HepG2 (cell line): ENCODE results near the gene PLA2R1. TPM values are rescaled to one million over a fixed set of nuclear protein-coding genes. Genes with fewer than 3 reads are reported as not detected.

Experiments
- EP300 ChIP-seq, 3 experiments: sonication (generic) in 1 of 3; formaldehyde crosslinking in 1 of 3; IDR thresholded peaks; 2 replicates each; pipeline versions ENCODE4 v1.5.1 to v1.6.1; 2011 to 2020; ENCODE audit warnings: low read depth in 2 of 3, low read length in 2 of 3, borderline replicate concordance in 1 of 3, improper control_type of control experiment in 1 of 3, mild to moderate bottlenecking in 1 of 3, missing genetic modification reagents in 1 of 3, moderate library complexity in 1 of 3
- HOXA3 ChIP-seq: sonication (generic); formaldehyde crosslinking; IDR thresholded peaks from 2 replicates; pipeline ENCODE4 v1.5.0; 2020; ENCODE audit warnings: missing genetic modification reagents
- KIAA2018 ChIP-seq: sonication (generic); formaldehyde crosslinking; IDR thresholded peaks from 2 replicates; pipeline ENCODE4 v1.5.0; 2020; ENCODE audit warnings: mild to moderate bottlenecking, missing genetic modification reagents, borderline replicate concordance
- MAZ ChIP-seq, 2 experiments: sonication (generic) in 1 of 2; formaldehyde crosslinking in 1 of 2; IDR thresholded peaks; 2 replicates each; pipeline versions ENCODE4 v1.5.0 to v1.6.1; 2012 to 2020; ENCODE audit warnings: low read depth in 2 of 2, mild to moderate bottlenecking in 2 of 2, borderline replicate concordance in 1 of 2, improper control_type of control experiment in 1 of 2, low read length in 1 of 2, missing genetic modification reagents in 1 of 2, moderate library complexity in 1 of 2
- NR2F6 ChIP-seq, 2 experiments: IDR thresholded peaks; 2 replicates each; pipeline ENCODE4 v1.6.1; 2016; ENCODE audit warnings: antibody characterized with exemption in 1 of 2, mild to moderate bottlenecking in 1 of 2
- TRIM22 ChIP-seq: fragments of 450-650 bp; IDR thresholded peaks from 2 replicates; pipeline ENCODE4 v1.6.1; 2017
- ZNF253 ChIP-seq: sonication (generic); formaldehyde crosslinking; IDR thresholded peaks from 2 replicates; pipeline ENCODE4 v1.8.0; 2022; ENCODE audit warnings: mild to moderate bottlenecking, missing genetic modification reagents, borderline replicate concordance
- ZNF30 ChIP-seq: sonication (generic); formaldehyde crosslinking; IDR thresholded peaks from 2 replicates; pipeline ENCODE4 v1.5.0; 2020; ENCODE audit warnings: mild to moderate bottlenecking, missing genetic modification reagents
- ZNF414 ChIP-seq: sonication (generic); formaldehyde crosslinking; IDR thresholded peaks from 2 replicates; pipeline ENCODE4 v1.5.0; 2020; ENCODE audit warnings: missing genetic modification reagents
- ZNF430 ChIP-seq: sonication (generic); formaldehyde crosslinking; IDR thresholded peaks from 2 replicates; pipeline ENCODE4 v1.9.0; 2021; ENCODE audit warnings: mild to moderate bottlenecking, missing genetic modification reagents
- ZNF792 ChIP-seq: IDR thresholded peaks from 2 replicates; pipeline ENCODE4 v1.6.1; 2016
- polyA plus RNA-seq, 8 experiments: library from polyadenylated mRNA; depleted of rRNA in 3 of 8; stranded (reverse) in 7 of 8; unstranded in 1 of 8; fragments of >200 nt; fragmentation: Illumina TruSeq in 4 of 8; extraction: Trizol in 4 of 8; gene quantifications; 2 replicates each; pipeline versions ENCODE4 v1.2.1 to v1.2.3, GENCODE V29; 2011 to 2016; ENCODE audit warnings: low read depth in 4 of 8, missing spikeins in 1 of 8, mixed read lengths in 1 of 8; ENCODE audit not compliant: insufficient read depth in 1 of 8
- total RNA-seq, 5 experiments: library from RNA; depleted of rRNA; stranded (reverse); fragments of >200 nt; fragmentation: Illumina TruSeq; extraction: Trizol; gene quantifications; 2 replicates each; pipeline ENCODE4 v1.2.3, GENCODE V29; 2016; ENCODE audit warnings: low read depth in 1 of 5
- TF ChIP-seq, protein P1 (sequence below): sonication (generic); formaldehyde crosslinking; IDR thresholded peaks from 2 replicates; pipeline ENCODE4 v1.4.0; 2020; ENCODE audit warnings: low read depth, missing genetic modification reagents

PLA2R1 gene
- total and polyA plus RNA-seq, 2 of the 13 experiments (the other 11 are each of a cell fraction or from before 2014, with no cell fraction given) = not detected

DNA sequence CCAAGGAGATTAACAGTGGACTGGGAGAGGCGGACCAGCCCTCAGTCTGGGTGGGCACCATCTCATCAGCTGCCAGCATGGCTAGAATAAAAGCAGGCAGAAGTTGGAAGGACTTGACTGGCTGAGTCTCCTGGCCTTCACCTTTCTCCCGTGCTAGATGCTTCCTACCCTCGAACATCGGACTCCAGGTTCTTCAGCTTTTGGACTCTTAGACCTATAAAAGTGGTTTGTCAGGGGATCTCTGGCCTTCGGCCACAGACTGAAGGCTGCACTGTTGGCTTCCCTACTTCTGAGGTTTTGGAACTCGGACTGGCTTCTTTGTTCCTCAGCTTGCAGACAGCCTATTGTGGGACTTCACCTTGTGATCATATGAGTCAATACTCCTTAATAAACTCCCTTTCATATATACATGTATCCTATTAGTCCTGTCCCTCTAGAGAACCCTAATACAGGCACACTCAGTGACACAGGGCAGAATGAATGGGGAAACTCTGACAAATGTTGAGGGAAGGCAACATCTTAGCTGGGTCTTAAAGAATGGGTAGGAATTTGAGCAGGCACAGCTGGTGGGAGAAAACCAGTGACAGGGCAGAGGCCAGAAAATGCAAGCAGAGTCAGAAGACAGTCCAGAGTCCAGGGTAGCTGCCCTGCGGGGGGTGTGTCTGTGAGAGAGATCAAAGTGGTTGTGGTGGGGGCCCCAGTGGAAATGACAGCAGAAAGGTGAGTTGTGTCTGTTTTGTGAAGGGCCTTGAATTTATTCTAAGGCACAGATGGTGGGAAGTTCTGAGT lies 156.3 kb downstream of the PLA2R1 start (continued):
- TF ChIP-seq KIAA2018 (CRISPR knock-in tag) = no peak
- TF ChIP-seq MAZ (IDR thresholded peaks at IDR 0.05; ENCODE audit: borderline replicate concordance, low read depth, low read length) = peak; percentile 39; the same call in 1 of the 2 replicates
- no peak for TF ChIP-seq MAZ (CRISPR knock-in tag; IDR thresholded peaks at IDR 0.05; ENCODE audit: low read depth)
- TF ChIP-seq, protein P1, sequence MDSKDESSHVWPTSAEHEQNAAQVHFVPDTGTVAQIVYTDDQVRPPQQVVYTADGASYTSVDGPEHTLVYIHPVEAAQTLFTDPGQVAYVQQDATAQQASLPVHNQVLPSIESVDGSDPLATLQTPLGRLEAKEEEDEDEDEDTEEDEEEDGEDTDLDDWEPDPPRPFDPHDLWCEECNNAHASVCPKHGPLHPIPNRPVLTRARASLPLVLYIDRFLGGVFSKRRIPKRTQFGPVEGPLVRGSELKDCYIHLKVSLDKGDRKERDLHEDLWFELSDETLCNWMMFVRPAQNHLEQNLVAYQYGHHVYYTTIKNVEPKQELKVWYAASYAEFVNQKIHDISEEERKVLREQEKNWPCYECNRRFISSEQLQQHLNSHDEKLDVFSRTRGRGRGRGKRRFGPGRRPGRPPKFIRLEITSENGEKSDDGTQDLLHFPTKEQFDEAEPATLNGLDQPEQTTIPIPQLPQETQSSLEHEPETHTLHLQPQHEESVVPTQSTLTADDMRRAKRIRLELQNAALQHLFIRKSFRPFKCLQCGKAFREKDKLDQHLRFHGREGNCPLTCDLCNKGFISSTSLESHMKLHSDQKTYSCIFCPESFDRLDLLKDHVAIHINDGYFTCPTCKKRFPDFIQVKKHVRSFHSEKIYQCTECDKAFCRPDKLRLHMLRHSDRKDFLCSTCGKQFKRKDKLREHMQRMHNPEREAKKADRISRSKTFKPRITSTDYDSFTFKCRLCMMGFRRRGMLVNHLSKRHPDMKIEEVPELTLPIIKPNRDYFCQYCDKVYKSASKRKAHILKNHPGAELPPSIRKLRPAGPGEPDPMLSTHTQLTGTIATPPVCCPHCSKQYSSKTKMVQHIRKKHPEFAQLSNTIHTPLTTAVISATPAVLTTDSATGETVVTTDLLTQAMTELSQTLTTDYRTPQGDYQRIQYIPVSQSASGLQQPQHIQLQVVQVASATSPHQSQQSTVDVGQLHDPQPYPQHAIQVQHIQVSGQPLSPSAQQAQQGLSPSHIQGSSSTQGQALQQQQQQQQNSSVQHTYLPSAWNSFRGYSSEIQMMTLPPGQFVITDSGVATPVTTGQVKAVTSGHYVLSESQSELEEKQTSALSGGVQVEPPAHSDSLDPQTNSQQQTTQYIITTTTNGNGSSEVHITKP (CRISPR knock-in tag) = peak; percentile 45; the same call in 1 of the 2 replicates
- peak in 1 of 2 experiments; percentile 88; a peak in 2 of 4 replicates for TF ChIP-seq EP300 (IDR thresholded peaks at IDR 0.05; ENCODE audit: low read depth in 2 of 2, low read length in 2 of 2)
- TF ChIP-seq EP300 (CRISPR knock-in tag; IDR thresholded peaks at IDR 0.05; ENCODE audit: borderline replicate concordance) = peak; percentile 67; the same call in 1 of the 2 replicates
- peak; percentile 55; the same call in 1 of the 2 replicates for TF ChIP-seq HOXA3 (CRISPR knock-in tag)
- TF ChIP-seq NR2F6 (IDR thresholded peaks at IDR 0.05) = peak; percentile 61; the same call in 1 of the 2 replicates
- peak; percentile 72 for TF ChIP-seq NR2F6 (CRISPR knock-in tag; IDR thresholded peaks at IDR 0.05)
- TF ChIP-seq ZNF792 (CRISPR knock-in tag) = no peak
- TF ChIP-seq TRIM22 = no peak
- TF ChIP-seq ZNF253 (CRISPR knock-in tag) = no peak
- no peak for TF ChIP-seq ZNF30 (CRISPR knock-in tag)
- TF ChIP-seq ZNF414 (CRISPR knock-in tag) = no peak
- peak; percentile 62; the same call in 1 of the 2 replicates for TF ChIP-seq ZNF430 (CRISPR knock-in tag)
